Fibroblast of lung (primary cell): ENCODE data around the gene ALDOB.

ENCODE experiments used
- CTCF ChIP-seq, 2 donors: IDR thresholded peaks in 1 of 2; conservative IDR thresholded peaks in 1 of 2; 1 replicate in 1 of 2; 2 replicates in 1 of 2; pipeline ENCODE4 v1.5.1; 2011 to 2012; ENCODE audit warnings: low read length in 2 of 2, control low read depth in 1 of 2, inconsistent platforms in 1 of 2, low read depth in 1 of 2, mild to moderate bottlenecking in 1 of 2
- EZH2 ChIP-seq: IDR thresholded peaks from 2 replicates; pipeline ENCODE4 v1.5.1; 2012; ENCODE audit warnings: low read length, control low read depth, mild to moderate bottlenecking; ENCODE audit errors: missing control alignments

- TF ChIP-seq CTCF (conservative IDR thresholded peaks at IDR 0.05 in 1 of 2, IDR thresholded peaks at IDR 0.05 in 1 of 2; ENCODE audit: low read depth in 1 of 2, low read length in 2 of 2) (no peak), EZH2 (no peak)
These were observed 34.4 kb upstream of the ALDOB start for GRCh38 chr9:101470021-101470420.
